ENCODE data around the gene ASB6.

GRCh38 chr9:129646252-129646651, 4.3 kb upstream of the ASB6 start:
- TF ChIP-seq STAT6 (CRISPR knock-in tag; conservative IDR thresholded peaks at IDR 0.05; ENCODE audit: low read depth) (no peak), ERG (CRISPR knock-in tag; IDR thresholded peaks at IDR 0.05) (no peak), CTCF (IDR thresholded peaks at IDR 0.05) (no peak), FOXP1 (CRISPR knock-in tag; IDR thresholded peaks at IDR 0.05; ENCODE audit: borderline replicate concordance) (no peak), PREB (CRISPR knock-in tag; IDR thresholded peaks at IDR 0.05; ENCODE audit: borderline replicate concordance) (no peak), JUN (CRISPR knock-in tag; IDR thresholded peaks at IDR 0.05) (no peak), TEAD1 (CRISPR knock-in tag; IDR thresholded peaks at IDR 0.05) (no peak), ZNF317 (CRISPR knock-in tag; IDR thresholded peaks at IDR 0.05; ENCODE audit: borderline replicate concordance, low read depth) (no peak), ESRRA (CRISPR knock-in tag; IDR thresholded peaks at IDR 0.05; ENCODE audit: borderline replicate concordance) (no peak)
